Body of pancreas (tissue), 4 donors: ENCODE data around the gene PRMT2. TPM values are rescaled to one million over a fixed set of nuclear protein-coding genes. Genes with fewer than 3 reads are reported as not detected.

Experiments used
- ATAC-seq: fragments of 150-250 bp; one replicate; pipeline ENCODE4 v1.9.1; 2016
- DNase-seq, 4 donors: peaks; one replicate each; pipeline ENCODE4 v3.0.0-alpha.2; 2019
- H3K27ac ChIP-seq, 4 donors: fragments of 200-600 bp; sonication (generic); 1 replicate in 3 of 4; 2 replicates in 1 of 4; pipeline versions ENCODE4 v1.5.1 to v1.6.1; 2016 to 2019; ENCODE audit warnings: mild to moderate bottlenecking in 1 of 4, mixed read lengths in 1 of 4, moderate library complexity in 1 of 4
- H3K27me3 ChIP-seq, 2 donors: fragments of 200-600 bp; sonication (generic); one replicate each; pipeline ENCODE4 v1.6.0; 2016; ENCODE audit warnings: mild to moderate bottlenecking in 1 of 2
- H3K36me3 ChIP-seq, 2 donors: fragments of 200-600 bp; sonication (generic); replicated peaks in 1 of 2; 2 replicates each; pipeline ENCODE4 v1.5.1; 2016; ENCODE audit warnings: low read depth in 2 of 2; ENCODE audit not compliant: insufficient read depth in 1 of 2
- H3K4me1 ChIP-seq: fragments of 200-600 bp; sonication (generic); one replicate; pipeline ENCODE4 v1.6.0; 2016
- H3K4me3 ChIP-seq, 2 donors: fragments of 200-600 bp; sonication (generic); 1 replicate in 1 of 2; 2 replicates in 1 of 2; pipeline ENCODE4 v1.5.1; 2016 to 2019
- H3K9me3 ChIP-seq, 3 donors: fragments of 200-600 bp; sonication (generic); 1 replicate in 2 of 3; 2 replicates in 1 of 3; pipeline ENCODE4 v1.5.1; 2016
- POLR2A ChIP-seq, 3 donors: fragments of 450-650 bp; IDR thresholded peaks; one replicate each; pipeline ENCODE4 v1.6.1; 2016; ENCODE audit warnings: antibody characterized with exemption in 3 of 3, mild to moderate bottlenecking in 2 of 3
- WGBS, 2 donors: methylation state at CpG; one replicate each; pipeline ENCODE4 v1.1.5; 2017; 5-methylcytosine and 5-hydroxymethylcytosine counted together
- intact Hi-C: fragments of 100-400 bp; cut with DNase I; formaldehyde crosslinking; loops from one replicate; pipeline ENCODE4 v1.15.1; 2023
- total RNA-seq, 2 donors: library from RNA; depleted of rRNA; stranded (reverse); fragments of >200 nt; gene quantifications; one replicate each; pipeline ENCODE4 v1.1.0, GENCODE V29; 2016
- TF ChIP-seq, protein P1 (sequence below), 7 experiments: fragments of 450-650 bp in 4 of 7; fragments of 200-600 bp in 3 of 7; sonication (generic) in 3 of 7; IDR thresholded peaks; one replicate each; pipeline ENCODE4 v1.5.1; 2016 to 2019; ENCODE audit warnings: antibody characterized with exemption in 7 of 7

Gene PRMT2
- total RNA-seq, 2 donors from 2014 or later = 30.0 to 63.6 TPM

DNA sequence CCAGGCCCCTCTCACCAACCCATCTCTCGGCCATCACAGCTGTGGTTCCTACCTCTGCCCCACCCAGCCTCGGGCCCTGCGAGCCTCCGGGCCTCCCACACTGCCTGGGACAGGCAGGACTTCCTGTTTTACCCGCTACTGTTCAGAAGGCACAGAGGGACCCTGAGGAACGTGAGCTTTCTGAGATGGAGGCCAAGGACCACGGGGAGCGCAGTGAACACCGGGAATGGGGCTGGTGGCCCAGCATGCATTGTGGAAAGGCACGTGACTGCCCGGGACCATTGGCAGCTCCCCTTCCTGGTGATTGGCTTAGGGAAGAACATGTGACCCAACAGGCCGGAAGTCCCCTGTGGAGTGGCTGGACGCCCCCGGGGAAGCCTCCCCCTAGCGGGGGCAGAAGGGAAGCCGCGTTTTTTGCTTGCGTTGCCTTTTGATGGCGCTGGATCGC, 37.6 kb upstream of the PRMT2 start:
- no peaks in the 10 kb centered on the region for H3K27me3 ChIP-seq
- H3K4me3 ChIP-seq = no peak overlapping the region
- ATAC-seq = no peak
- H3K27ac ChIP-seq = no peak overlapping the region
- 90 to 91% methylated on average over 10 to 20 of the region's 20 CpGs for WGBS, 2 donors
- no peaks in the 10 kb centered on the region for H3K36me3 ChIP-seq
- intact Hi-C loops = no loop called here
- TF ChIP-seq, protein P1, sequence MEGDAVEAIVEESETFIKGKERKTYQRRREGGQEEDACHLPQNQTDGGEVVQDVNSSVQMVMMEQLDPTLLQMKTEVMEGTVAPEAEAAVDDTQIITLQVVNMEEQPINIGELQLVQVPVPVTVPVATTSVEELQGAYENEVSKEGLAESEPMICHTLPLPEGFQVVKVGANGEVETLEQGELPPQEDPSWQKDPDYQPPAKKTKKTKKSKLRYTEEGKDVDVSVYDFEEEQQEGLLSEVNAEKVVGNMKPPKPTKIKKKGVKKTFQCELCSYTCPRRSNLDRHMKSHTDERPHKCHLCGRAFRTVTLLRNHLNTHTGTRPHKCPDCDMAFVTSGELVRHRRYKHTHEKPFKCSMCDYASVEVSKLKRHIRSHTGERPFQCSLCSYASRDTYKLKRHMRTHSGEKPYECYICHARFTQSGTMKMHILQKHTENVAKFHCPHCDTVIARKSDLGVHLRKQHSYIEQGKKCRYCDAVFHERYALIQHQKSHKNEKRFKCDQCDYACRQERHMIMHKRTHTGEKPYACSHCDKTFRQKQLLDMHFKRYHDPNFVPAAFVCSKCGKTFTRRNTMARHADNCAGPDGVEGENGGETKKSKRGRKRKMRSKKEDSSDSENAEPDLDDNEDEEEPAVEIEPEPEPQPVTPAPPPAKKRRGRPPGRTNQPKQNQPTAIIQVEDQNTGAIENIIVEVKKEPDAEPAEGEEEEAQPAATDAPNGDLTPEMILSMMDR (IDR thresholded peaks at IDR 0.05) = no peak
- TF ChIP-seq POLR2A (IDR thresholded peaks at IDR 0.05) = no peak
- no peak for DNase-seq
- H3K4me1 ChIP-seq = peaks cover 10% of the 10 kb centered on the region
- peaks cover 0 to 14% (median 0%) of the 10 kb centered on the region in 3 donors for H3K9me3 ChIP-seq

DNA sequence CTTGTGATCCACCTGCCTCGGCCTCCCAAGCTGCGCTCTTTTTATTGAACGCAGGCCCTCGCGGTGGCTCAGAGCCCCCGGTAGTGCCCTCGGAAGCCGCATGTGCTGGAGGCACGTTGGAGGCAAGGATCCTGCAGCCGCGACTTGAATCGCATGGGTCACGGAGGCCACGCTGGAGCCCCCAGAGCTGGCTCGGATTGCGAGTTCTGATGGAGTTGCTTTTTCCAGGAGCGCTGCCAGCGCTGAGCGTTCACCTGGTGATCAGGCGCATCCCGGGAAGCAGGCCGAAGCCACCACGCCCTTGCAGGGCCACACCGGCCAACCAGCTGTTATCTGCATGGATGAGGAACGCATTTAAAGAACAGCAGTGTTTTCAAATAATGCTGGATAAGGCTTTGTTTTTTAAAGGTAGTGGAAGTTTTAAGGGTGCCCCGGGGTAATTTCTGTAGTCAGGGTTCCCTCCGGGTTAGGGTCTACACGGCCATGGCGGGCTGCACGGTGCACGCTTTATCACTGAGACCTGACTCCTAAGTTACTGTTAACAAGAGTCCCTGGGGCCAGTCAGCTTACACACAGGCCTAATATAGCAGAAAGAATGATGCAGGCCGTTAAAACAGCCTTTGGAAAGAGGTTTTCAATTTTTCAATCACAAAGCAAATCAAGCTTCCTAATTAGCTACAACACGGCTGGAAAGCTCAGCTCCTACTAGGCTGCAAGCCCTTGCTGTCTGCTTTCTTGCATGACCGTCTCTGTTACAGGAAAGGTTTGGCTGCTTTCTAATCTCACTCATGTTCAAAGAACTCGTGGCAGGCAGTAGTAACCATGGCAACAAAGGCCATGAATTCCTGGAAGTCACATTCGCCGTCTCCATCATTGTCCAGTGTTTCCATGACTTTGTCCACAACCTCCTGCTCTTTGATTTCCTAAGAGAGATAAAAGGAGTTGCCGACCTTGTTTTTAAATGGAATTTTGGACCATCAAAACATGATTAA, 36.6 kb upstream of the PRMT2 start:
- Histone ChIP-seq H3K27me3 (no peaks in the 10 kb centered on the region), H3K4me1 (peaks cover 10% of the 10 kb centered on the region), H3K36me3 (no peaks in the 10 kb centered on the region), H3K27ac (no peak overlapping the region), H3K9me3 (peaks cover 0 to 9% (median 0%) of the 10 kb centered on the region in 3 donors), H3K4me3 (no peak overlapping the region)
- TF ChIP-seq, protein P1 (IDR thresholded peaks at IDR 0.05) = no peak
- no peak for TF ChIP-seq POLR2A (IDR thresholded peaks at IDR 0.05)
- ATAC-seq (no peak), DNase-seq (peak in 2 of 4 donors; percentile 24 to 40)
- WGBS, 2 donors = 76 to 79% methylated on average over 34 to 38 of the region's 38 CpGs
- intact Hi-C loops = no loop called here

DNA sequence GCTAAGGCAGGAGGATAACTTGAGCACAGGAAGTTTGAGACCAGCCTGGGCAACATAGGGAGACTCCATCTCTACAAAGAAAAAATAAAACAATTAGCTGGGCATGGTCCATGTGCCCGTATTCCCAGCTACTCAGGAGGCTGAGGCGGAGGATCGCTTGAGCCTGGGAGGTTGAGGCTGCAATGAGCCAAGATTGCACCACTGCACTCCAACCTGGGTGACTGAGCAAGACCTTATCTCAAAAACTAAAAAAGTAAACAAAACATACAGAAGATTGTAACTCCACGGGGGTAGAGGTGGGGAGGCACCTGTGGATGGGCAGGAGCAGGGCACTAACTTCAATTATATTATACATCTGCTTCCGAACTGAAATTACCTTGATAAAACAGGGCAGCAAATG, 35.2 kb upstream of the PRMT2 start:
- intact Hi-C loops = no loop called here
- H3K36me3 ChIP-seq = no peaks in the 10 kb centered on the region
- H3K4me1 ChIP-seq = peaks cover 10% of the 10 kb centered on the region
- H3K9me3 ChIP-seq = no peaks in the 10 kb centered on the region
- H3K27me3 ChIP-seq = no peaks in the 10 kb centered on the region
- 60 to 76% methylated on average over 5 of the region's 5 CpGs for WGBS, 2 donors
- TF ChIP-seq, protein P1 (IDR thresholded peaks at IDR 0.05) = no peak
- no peak for TF ChIP-seq POLR2A (IDR thresholded peaks at IDR 0.05)
- H3K4me3 ChIP-seq = no peak overlapping the region
- ATAC-seq (no peak), DNase-seq (no peak)
- no peak overlapping the region for H3K27ac ChIP-seq

DNA sequence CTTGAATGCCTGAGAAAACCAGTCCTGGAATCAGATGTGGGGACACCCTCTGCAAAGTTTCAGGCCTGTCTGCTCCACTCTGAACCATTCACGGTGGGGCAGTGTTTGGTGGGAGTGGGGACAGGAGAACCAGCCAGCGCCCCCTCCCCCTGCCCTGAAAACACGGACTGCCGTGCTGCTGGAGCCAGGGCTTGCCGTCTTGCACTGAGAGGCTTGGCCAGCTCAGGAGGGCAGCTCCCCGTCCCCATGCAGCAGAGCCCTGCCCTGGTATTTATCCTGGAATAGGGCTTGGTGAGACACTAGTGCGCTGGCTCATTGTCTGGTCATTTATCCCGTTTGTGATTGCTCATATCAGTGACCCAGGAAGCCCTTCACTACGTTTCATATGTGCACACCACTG, 34.5 kb upstream of the PRMT2 start:
- H3K4me1 ChIP-seq = peaks cover 10% of the 10 kb centered on the region
- intact Hi-C loops = no loop called here
- H3K9me3 ChIP-seq = no peaks in the 10 kb centered on the region
- TF ChIP-seq, protein P1 (IDR thresholded peaks at IDR 0.05) = no peak
- TF ChIP-seq POLR2A (IDR thresholded peaks at IDR 0.05) = no peak
- no peaks in the 10 kb centered on the region for H3K27me3 ChIP-seq
- ATAC-seq = no peak
- H3K4me3 ChIP-seq = no peak overlapping the region
- H3K27ac ChIP-seq = no peak overlapping the region
- no peaks in the 10 kb centered on the region for H3K36me3 ChIP-seq
- whole genome bisulfite sequencing, 2 donors = 38 to 56% methylated on average over 3 to 9 of the region's 9 CpGs
- no peak for DNase-seq
